Astrocyte of the hippocampus (primary cell): ENCODE data around the gene WDCP.
"Not testable (repeated sequence)": the region's sequence is repeated elsewhere in the genome, so short reads cannot be mapped to it uniquely, and the experiment has no call there.

Source experiments
- DNase-seq: peaks from one replicate; pipeline ENCODE4 v3.0.0; 2011; ENCODE audit warnings: low read depth, low spot score

WDCP gene

DNA sequence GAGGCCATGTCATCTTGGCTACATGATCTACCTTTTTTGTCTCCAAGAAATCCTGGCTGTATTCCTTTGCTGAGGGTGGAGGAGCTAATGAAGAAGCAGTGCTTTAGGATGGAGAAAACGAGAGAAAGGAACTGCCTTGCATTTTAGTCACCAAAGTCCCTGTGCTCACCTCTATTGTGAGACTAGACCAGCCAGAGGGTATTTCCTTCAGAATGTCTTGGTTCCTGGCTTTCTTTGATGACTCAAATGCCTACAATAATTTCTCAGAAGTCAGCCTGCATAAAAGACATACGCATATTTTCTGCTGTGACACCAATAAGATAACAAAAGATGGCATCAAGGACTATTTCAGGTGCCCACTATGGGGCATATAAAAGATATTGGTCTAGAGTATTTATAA lies 18.1 kb upstream of the WDCP start:
- no peak for DNase-seq

DNA sequence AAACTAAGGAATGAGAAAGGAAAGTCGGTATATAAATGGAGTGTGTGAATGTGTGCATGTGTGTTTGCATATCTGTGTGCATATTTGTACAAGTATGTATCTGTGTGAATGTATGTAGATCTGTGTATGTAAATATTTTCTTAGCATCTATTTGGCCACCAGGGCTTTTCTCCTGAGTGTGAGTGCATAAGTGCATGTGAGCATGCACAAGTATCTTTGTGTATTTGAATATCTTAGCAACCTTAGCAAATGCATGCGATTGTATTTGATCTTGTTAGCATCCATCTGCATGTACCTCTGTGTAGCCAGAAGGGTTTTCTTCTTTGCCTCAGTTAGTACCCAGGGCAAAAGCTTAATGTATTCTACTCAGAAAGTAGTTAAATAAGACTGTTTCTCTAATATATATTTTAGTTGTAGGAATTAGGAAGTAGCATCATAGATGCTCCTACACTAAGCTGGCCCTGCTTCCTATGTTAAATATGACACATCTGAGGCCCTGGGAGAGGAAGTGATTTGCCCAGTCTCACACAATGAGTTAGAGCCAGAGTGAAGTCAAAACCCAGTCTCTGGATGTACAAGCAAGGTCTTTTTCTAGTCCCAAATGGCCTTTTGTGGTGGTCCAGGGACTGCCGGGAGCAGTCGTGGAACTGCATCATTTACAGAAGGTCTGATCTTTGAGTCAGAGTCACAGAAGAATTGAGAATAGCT lies 11.5 kb upstream of the WDCP start:
- DNase-seq, result no peak

DNA sequence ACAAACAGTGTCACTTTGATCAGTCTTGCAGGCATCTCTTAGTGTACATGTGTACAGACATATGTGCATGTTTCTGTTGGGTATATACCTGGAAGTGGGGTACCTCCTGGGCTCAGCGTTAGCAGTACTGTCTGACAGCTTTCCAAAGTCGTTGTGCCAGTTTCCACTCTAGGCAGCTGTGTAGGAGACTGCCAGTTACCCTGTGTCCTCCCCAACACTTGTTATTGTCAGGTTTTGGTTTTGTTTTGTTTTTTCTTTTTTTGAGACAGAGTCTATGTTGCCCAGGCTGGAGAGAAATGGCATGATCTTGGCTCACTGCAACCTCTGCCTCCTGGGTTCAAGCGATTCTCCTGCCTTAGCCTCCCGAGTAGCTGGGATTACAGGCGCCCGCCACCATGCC lies 8.6 kb upstream of the WDCP start:
- DNase-seq, result no peak

DNA sequence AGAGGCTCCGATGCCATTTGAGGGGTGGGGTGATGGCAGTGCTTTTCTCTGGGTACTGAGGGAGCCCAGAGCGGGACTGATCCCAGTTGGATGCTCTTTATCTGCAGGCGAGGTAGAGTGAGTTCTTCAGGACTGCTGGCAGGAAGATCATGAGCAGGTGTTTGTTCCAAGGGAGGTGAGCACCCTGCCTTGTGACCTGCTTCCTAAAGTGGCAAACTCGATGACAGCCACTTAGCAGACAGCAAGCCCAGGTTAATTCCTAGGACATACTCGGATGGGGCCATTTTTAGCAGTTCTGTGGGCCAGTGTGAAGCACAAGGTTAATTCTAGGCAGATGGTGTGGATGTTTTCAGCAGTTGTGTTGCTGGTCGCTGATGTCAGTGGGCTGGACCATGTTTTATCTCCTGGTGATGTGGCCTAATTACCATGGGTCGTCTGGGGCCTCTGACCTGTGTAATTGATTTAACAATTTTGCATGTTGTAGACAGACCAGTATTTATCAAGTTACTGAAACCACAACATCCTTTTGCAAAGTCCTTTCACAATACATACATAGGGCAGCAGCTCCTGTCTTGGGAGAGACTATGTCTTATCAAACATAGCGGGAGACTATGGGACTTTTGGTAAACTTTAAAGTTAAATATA lies 7.3 kb upstream of the WDCP start:
- no peak for DNase-seq

DNA sequence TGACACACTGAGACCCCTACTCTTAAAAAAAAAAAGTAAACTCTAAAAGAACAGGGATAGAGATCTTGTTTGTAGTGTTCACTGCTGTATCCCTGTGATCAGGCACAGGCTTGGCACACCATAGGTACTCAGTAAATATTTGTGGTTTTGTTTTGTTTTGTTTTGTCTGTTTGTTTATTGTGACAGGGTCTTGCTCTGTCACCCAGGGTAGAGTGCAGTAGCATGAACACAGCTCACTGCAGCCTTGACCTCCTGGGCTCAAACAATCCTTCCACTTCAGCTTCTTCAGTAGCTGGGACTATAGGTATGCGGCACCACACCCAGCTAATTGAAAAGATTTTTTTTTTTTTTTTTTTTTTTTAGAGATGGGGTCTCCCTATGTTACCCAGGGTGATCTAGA lies 5.8 kb upstream of the WDCP start:
- DNase-seq, result no peak

DNA sequence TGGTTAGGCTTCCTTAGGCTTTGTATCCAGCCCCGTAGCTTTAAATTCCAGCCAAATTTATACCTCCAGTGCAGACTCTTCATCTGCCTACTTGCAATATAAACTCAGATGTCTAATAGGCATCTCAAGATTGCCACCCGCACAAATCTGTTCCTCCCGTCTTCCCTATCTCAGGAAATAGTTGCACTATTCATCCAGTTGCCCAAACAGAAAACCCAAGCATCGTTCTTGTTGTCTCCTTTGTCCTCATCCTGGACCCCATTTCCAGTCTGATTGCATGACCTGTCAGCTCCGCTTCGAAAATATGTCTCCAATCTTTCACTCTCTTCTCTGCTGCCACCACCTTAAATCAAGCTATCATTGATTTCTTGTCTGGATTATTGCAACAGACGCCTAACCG lies 4.6 kb upstream of the WDCP start:
- no peak for DNase-seq

DNA sequence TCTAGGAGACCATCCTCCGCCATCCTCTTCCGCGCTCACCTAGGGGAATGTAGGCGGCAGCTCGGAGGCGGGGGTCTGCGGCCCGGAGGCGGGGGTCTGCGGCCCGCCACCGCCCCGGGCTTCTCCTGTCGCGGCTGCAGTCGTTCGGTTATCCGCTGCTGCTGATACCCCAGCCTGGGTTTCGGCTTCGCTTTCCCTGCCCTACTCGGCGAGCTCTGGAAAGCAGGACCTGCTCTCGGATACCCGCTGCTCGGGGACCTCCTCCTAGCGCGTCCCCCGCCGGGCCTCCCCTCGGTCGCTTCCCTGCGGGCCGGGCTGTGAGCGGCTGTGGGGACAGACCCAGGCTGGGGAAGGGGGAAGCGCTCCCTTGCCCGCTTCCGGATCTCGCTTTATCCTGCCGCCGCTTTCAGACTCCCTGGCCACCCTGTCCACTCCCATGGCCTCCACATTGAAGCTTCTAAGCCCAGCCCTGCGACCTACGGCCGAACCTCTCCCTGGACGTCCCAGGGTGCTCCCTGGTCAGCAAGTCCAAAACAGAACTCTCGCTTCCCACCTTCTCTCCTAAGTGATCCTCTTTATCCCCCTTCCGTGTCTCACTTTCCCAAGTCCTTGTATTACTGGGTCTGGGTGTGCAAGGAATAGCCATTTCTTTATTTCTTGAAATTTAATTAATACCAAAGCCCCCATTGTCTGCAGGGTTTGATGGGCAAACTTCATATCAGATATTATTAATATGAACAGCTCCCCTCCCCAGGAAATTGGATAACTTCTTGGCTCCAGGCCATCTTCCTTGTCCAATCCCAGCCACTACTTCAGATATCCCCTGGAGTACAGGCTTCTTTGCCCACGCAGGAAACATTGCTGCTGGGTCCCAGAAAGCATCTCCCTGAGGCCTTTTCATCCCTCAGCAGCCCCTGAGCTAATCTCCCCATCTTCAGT lies 3.1 kb upstream of the WDCP start:
- peak; percentile 59 for DNase-seq

DNA sequence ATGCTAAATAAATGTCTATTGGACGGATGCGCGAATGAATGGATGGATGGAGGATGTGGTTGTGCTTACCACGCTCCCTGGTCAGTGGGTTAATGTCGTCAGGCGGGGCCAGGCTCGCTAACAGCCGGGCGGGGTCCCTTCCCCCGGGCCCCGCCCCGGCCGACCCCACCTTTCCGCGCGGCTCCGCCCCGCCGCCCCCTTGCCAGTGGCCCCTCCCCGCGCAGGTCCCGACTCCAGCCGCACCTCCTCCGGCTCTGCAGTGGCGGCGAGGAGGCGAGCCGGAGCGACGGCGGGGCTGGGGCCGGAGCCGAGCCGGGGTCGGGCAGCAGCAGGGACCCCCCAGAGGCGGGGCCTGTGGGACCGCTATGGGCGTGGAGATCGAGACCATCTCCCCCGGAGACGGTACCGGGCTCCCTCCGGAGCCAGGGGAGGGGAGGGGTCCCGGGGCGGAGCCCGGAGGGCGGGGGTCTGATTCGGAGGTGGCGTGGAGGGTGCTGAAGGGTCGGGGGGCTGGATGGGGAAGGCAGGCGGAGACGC lies 2.4 kb upstream of the WDCP start, which contains the start of gene FKBP1B:
TSS of gene FKBP1B (plus strand) at position 257 of the 537 bp plus-strand sequence. CDS start at position 366, 109 bp downstream.
- DNase-seq, result peak; percentile 82

DNA sequence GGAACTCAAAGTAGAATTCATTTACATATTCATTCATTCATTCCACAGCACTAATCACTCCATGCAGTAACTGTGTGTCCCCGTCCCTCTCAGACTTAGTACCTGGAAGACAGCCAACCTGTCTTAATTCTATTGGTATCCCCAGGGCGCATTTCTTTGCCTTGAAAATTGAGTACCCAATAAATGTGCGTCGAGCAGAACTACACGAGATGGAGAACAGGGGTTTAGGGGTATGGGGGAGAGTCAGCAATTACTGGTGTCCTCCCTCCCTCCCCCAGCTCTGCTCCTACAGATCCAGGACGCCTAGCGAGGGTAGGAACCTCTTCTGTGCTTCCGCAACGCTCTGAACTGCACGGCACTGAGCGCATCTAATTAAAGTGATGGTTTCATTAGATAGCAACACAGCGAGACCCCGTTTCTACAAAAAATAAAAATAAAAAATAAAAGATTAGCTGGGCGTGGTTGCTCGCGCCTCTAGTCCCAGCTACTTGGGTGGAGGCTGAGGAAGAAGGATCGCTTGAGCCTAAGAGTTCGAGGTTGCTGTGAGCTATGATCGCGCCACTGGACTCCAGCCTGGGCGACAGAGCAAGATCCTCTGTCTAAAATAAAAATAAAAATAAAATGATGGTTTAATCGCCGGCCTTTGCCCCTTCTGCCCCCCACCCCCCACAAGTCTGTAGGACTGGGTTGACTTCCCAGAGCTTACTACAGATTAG lies 1.7 kb upstream of the WDCP start:
- DNase-seq, result peak; percentile 15

DNA sequence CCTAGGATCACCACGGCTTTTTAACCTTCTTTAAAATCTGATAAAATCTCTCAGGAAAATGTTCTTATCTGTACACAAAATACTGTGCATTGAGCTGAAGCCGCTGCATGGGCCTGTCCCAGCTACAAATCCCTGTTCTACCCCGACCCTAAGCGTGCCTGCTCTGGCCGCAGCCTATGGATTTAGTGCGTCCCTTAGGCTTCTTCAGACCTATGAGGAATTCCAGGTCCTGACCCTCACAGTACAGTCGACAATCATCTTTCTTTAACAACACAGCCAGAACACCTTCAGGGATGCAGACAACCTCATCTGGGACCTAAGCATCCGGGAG lies 477 bp upstream of the WDCP start:
- DNase-seq, result no peak

DNA sequence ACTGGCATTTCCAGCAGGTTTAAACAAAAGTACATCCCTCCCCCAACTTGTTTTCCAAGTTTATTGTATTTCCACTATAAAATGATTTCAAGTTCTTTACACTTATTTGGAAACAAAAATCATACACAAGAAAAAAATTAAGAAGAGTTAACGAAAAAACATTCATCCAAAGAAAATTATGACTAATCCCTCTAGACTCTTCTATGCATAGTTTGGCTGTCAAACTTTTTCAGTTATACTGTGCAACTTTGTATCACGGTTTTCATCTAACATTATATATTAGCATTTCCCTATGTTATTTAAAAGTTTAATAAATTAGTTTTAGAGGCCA lies 627 bp downstream of the WDCP start:
- DNase-seq, result no peak

DNA sequence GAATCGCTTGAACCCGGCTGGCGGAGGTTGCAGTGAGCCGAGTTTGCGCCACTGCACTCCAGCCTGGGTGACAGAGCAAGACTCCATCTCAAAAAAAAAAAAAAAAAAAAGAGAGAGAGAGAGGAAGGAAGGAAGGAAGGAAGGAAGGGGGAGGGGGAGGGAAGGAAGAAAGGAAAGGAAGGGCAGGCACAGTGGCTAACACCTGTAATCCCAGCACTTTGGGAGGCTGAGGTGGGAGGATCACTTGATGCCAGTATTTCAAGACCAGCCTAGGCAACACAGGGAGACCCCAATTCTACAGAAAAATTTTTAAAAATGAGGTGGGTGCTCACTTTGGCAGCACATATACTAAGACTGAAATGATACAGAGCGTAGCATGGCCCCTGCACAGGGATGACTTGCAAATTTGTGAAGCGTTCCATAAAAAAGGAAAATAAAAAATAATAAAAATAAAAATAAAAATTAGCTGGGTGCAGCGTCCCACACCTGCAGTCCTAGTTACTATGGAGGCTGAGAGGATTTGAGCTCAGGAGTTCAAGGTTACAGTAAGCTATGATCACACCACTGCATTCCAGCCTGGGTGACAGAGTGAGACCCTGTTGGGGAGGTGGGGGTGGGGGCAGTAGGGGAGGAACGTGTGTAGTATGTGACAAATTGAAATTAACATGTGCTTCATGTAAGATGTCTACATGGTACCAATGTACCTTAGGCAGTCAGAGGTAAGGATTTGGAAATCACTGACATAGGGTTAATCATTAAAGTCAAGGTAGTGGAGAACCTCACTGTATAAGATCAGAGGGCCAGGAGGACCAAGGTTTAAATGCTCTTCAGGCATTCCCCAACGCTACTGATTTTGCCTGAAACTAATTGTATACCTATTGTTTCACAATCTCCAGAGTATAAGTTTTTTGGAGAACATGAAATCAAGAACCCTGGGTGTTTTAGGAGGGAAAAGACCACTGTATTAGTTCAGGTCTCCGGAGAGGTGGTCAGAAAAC lies 1.4 kb downstream of the WDCP start:
- no peak for DNase-seq

DNA sequence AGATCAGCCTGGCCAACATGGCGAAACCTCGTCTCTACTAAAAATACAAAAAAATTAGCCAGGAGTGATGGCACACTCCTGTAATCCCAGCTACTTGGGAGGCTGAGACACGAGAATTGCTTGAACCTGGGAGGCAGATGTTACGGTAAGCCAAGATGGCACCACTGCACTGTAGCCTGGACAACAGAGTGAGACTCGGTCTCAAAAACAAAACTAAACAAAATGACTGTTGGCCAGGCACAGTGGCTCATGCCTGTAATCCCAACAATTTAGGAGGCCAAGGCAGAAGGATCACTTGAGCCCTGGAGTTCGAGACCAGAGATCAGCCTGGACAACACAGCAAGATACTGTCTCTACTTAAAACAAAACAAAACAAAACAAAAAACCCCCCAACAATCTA lies 4.1 kb downstream of the WDCP start:
- DNase-seq, result not testable (repeated sequence)

DNA sequence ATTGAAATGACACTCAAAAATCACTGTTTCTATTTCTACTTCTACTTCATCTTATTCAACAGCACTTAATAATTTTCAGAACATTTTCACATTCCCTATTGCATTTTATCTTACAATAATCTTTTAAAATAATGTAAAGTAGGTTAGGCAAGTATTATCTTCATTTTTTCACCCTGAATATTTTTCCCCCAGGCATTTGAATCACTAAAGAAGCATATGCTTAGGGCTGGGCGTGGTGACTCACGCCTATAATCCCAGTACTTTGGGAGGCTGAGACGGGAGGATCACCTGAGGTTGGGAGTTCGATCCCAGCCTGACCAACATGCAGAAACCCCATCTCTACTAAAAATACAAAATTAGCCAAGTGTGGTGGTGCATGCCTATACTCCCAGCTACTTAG lies 6.7 kb downstream of the WDCP start:
- DNase-seq, result no peak

DNA sequence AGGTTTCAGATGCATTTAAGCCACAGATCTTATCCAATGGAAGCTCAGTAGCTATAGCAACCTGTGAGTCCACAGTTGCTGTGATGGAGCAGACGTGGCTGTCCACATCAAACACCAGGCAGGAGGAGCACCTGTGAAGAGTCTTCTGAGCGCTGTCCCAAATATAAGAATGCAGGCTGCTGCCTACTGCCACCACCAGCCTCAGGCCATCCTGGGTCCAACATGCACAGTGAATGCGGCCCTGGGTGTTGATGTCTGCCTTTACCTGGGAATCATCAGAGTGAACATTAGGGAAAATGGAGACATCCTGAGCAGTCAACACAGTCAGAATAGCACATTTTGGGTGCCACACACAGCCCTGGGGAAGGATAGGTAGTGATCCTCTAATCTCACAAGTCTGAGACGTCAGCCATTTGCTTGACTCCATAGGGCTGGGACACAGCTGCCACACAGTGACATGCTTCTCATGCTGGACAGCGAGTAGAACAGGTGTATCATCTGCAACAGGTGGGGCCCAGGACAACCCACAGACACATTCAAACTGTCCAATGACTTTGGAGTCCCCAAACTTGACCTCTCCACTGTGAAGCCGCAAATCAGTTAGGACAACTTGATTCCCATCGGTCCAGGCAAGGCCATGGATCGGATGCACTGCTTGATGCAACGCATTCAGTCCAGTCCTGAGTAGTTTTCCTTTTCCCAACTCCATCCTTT lies 8.2 kb downstream of the WDCP start:
- DNase-seq, result no peak

DNA sequence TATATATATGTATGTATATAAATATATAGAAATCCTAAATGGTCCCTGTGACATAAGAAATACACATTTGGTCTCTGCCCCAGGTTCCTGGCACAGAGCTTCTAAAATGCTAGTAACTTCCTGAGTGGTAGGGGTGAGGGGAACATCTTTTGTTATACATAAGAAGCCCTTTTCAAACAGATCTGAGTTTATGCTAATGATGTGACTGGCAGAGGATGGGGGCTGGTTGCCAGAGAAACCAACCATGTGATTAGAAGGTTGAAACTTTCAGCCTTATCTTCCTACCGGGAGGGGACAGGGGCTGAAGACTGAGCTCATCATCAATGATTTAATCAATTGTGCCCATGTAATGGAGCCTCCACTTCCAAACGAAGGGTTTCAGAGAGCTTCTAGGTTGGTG lies 21.0 kb downstream of the WDCP start:
- no peak for DNase-seq

DNA sequence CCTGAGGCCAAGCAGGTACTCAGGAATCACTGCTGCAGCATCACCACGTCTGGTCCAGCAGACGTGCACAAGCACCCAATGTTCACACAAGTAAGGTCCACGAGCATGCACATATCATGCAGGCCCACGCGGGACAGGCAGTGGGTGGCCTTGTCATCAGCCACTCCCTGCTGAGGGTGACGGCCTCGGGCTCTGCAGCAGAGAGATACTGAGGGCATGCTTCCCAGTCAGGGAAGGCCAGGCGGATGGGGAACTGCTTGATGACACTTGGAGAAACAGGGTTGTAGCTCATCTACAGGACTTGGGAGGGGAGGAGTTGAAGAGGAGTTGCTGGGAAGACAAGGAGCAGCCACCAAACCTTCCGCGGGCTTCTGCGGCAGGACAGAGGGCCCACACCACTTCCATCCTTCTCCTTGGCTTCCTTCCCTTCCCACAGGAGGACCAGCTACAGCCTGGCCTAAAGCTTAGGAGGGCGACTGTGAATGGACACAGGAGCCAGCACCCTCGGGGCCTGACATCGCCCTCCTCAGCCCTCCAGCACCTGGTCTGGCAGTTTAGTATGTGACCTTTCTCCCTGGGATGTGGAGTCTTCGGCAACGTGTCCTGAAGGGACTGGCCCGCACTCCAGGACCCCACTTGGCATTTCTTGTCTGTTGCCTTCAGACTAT lies 22.1 kb downstream of the WDCP start:
- no peak for DNase-seq

DNA sequence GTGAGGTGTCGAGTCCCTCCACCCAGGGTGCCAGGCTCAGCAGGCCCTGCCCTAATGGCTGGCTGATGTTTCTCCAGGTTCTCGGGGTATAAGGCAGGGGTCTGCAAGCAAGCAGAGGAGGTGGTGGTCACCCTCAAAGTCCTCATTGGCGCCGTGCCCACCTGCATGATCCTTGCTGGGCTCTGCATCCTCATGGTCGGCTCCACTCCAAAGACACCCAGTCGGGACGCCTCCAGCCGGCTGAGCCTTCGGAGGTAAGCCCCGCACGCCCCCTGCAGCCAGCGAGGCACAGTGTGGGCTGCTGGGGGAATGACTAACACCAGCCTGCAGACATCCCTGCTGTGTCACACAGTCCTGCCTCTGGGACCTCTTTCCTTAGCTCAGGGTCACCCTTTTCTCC lies 23.2 kb downstream of the WDCP start:
- no peak for DNase-seq

DNA sequence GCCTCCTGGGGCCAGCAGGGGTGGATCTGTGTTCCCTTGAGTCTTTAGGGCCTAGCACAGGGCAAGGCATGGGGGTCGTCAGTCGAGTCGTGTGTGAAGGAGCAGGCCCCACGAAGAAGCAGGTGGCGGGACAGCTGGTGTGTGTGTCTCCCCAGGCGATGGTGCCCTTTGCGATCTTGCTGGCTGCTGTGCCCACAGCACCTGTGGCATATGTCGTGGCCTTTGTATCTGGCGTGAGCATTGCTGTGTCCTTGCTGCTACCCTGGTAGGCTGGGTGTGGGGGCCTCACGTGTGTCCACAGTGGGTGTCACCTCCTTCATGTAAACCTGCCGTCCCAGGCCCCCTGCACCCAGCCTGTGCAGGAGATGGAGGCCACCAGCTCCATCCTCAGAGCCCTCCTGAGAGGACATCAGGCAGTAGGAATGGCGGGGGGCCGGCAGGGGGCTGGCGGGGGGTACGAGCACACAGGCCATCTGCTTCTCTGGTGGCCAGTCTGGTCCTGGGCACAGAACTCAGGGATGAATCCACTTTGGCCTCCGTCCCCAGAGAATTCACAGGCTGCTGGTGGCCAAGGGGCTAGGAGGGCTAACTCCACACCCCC lies 24.1 kb downstream of the WDCP start:
- DNase-seq, result no peak
